ENCODE measurements around the gene SCRN2. TPM values are rescaled to one million over a fixed set of nuclear protein-coding genes. Genes with fewer than 3 reads are reported as not detected.

Gene SCRN2
- total RNA-seq, 1 donor from 2014 or later = 44.8 TPM

- no peak for DNase-seq (ENCODE audit: low spot score)
- TF ChIP-seq CTCF (IDR thresholded peaks at IDR 0.05; ENCODE audit: unreplicated experiment) = no peak
- Mint-ChIP-seq H3K4me3 (ENCODE audit: unreplicated experiment) (peak overlapping the region; percentile 98), H3K27me3 (ENCODE audit: unreplicated experiment) (peaks cover 13% of the 10 kb centered on the region), H3K36me3 (ENCODE audit: low read depth, unreplicated experiment) (peaks cover 20% of the 10 kb centered on the region), H3K4me1 (ENCODE audit: unreplicated experiment) (peaks cover 49% of the 10 kb centered on the region), H3K27ac (ENCODE audit: unreplicated experiment) (peak overlapping the region; percentile 97), H3K9me3 (ENCODE audit: unreplicated experiment) (no peaks in the 10 kb centered on the region)
These were observed 10.6 kb downstream of the SCRN2 start for GRCh38 chr17:47830396-47831002.

- Mint-ChIP-seq H3K27me3 (ENCODE audit: unreplicated experiment) (peaks cover 13% of the 10 kb centered on the region), H3K27ac (ENCODE audit: unreplicated experiment) (peak overlapping the region; percentile 3)
These were observed 11.2 kb downstream of the SCRN2 start for GRCh38 chr17:47829870-47830269.

GRCh38 chr17:47823519-47823918 is 17.6 kb downstream of the SCRN2 start:
- Mint-ChIP-seq H3K27me3 (ENCODE audit: unreplicated experiment) (peaks cover 4% of the 10 kb centered on the region), H3K4me1 (ENCODE audit: unreplicated experiment) (peaks cover 10% of the 10 kb centered on the region), H3K4me3 (ENCODE audit: unreplicated experiment) (no peak overlapping the region), H3K9me3 (ENCODE audit: unreplicated experiment) (no peaks in the 10 kb centered on the region), H3K36me3 (ENCODE audit: low read depth, unreplicated experiment) (peaks cover 15% of the 10 kb centered on the region), H3K27ac (ENCODE audit: unreplicated experiment) (no peak overlapping the region)
- no peak for DNase-seq (ENCODE audit: low spot score)
- no peak for TF ChIP-seq CTCF (IDR thresholded peaks at IDR 0.05; ENCODE audit: unreplicated experiment)

More at GRCh38 chr17:47829870-47830269, 11.2 kb downstream of the SCRN2 start:
- no peak for DNase-seq (ENCODE audit: low spot score)
- Mint-ChIP-seq H3K9me3 (ENCODE audit: unreplicated experiment) (no peaks in the 10 kb centered on the region), H3K4me1 (ENCODE audit: unreplicated experiment) (peaks cover 43% of the 10 kb centered on the region), H3K36me3 (ENCODE audit: low read depth, unreplicated experiment) (peaks cover 17% of the 10 kb centered on the region), H3K4me3 (ENCODE audit: unreplicated experiment) (peak overlapping the region; percentile 11)
- no peak for TF ChIP-seq CTCF (IDR thresholded peaks at IDR 0.05; ENCODE audit: unreplicated experiment)

- no peak for TF ChIP-seq CTCF (IDR thresholded peaks at IDR 0.05; ENCODE audit: unreplicated experiment)
- H3K27me3 Mint-ChIP-seq (ENCODE audit: unreplicated experiment) = peaks cover 4% of the 10 kb centered on the region
- no peak overlapping the region for H3K27ac Mint-ChIP-seq (ENCODE audit: unreplicated experiment)
- DNase-seq (ENCODE audit: low spot score) = no peak
- peaks cover 18% of the 10 kb centered on the region for H3K36me3 Mint-ChIP-seq (ENCODE audit: low read depth, unreplicated experiment)
- H3K9me3 Mint-ChIP-seq (ENCODE audit: unreplicated experiment) = no peaks in the 10 kb centered on the region
- peaks cover 10% of the 10 kb centered on the region for H3K4me1 Mint-ChIP-seq (ENCODE audit: unreplicated experiment)
- H3K4me3 Mint-ChIP-seq (ENCODE audit: unreplicated experiment) = no peak overlapping the region
These were observed 18.3 kb downstream of the SCRN2 start for GRCh38 chr17:47822785-47823184.
